Measurements from ENCODE around the gene BTLA. TPM values are rescaled to one million over a fixed set of nuclear protein-coding genes. Genes with fewer than 3 reads are reported as not detected.
"Not testable (repeated sequence)": the region's sequence is repeated elsewhere in the genome, so short reads cannot be mapped to it uniquely, and the experiment has no call there.

BTLA gene, protein sequence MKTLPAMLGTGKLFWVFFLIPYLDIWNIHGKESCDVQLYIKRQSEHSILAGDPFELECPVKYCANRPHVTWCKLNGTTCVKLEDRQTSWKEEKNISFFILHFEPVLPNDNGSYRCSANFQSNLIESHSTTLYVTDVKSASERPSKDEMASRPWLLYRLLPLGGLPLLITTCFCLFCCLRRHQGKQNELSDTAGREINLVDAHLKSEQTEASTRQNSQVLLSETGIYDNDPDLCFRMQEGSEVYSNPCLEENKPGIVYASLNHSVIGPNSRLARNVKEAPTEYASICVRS
- total RNA-seq = 0.45 TPM

- no peak for DNase-seq (ENCODE audit: low spot score)
- ATAC-seq = no peak
- intact Hi-C loops (cut with DNase I) = no loop called here
Observed at GRCh38 chr3:112498914-112499711, at the start of gene BTLA. Gene BTLA (minus strand): TSS chr3:112499472. CDS start chr3:112499358, 114 bp downstream.

GRCh38 chr3:112546216-112546759, 47.0 kb upstream of the BTLA start:
- intact Hi-C loops (cut with DNase I) = no loop called here
- ATAC-seq (no peak), DNase-seq (ENCODE audit: low spot score) (no peak)

DNA sequence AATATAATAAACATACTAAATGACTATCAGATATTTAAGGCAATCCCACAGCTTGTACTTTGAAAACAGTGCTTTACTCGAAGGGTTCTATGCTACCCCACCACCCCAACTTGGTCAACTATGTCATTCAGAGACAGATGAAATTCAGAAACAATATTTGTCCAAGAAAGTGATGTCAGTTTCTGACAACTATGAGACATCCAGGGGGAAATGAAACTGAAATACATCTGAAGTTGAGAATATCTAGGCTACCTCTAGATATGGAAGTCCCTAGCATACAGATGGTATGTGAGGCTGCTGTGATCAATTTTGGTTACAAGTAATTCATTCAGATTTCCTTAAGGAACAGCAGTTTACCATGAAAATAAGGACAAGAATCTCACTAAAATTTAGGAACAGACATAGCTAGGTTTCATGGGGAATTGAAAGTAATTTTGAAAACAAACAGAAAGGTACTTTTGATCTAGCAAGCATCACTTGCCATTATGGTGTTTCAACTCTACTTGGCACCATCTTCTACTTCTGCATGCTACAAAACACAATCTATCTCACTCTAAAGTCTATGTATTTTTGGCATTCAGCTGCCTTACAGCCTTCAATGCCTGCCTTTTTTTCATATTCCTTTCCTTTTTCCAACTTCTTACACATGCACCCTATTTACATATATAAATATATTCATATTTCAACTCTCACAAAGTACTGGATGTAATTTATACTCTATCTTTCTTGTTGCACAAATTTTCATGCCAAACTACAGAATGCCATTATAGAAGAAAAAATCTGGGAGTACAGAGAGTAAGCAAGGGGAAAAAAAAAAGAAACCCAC, 40.8 kb upstream of the BTLA start:
- intact Hi-C loops (cut with DNase I) = no loop called here
- ATAC-seq = no peak
- no peak for DNase-seq (ENCODE audit: low spot score)

GRCh38 chr3:112531358-112531781, 32.1 kb upstream of the BTLA start:
- ATAC-seq = peak; percentile 49
- intact Hi-C loops (cut with DNase I) = no loop called here

GRCh38 chr3:112530573-112530972, 31.3 kb upstream of the BTLA start:
- intact Hi-C loops (cut with DNase I) = no loop called here
- ATAC-seq (no peak), DNase-seq (ENCODE audit: low spot score) (no peak)

More at GRCh38 chr3:112531358-112531781, 32.1 kb upstream of the BTLA start:
- DNase-seq (ENCODE audit: low spot score) = no peak

DNA sequence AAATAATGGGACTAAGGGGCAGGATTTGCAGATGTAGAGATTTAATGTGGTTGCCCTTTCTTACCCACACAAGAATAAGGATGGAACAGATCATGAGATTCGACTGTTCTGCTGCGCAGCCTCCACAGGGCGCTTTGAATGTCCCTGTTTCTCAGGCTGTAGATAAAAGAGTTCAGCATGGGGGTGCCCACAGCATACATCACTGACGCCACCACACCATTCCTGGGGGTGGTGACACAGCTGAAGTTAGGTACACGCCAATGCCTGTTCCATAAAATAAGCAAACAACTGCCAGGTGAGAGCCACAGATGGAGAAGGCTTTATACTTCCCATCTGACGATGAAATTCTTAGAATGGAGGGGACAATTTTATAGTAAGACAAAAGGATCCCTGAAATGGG, 24.9 kb upstream of the BTLA start:
- not testable (repeated sequence) for ATAC-seq; DNase-seq (ENCODE audit: low spot score)
- intact Hi-C loops (cut with DNase I) = loop anchor here (5.0 to 10.0 kb wide), 2 partner anchors 199 to 232 kb away; partner anchors contain the start of gene SLC9C1

- intact Hi-C loops (cut with DNase I) = loop anchor here (5.0 to 10.0 kb wide), 2 partner anchors 195 to 227 kb away; partner anchors contain the start of gene SLC9C1
- ATAC-seq (peak; percentile 85), DNase-seq (ENCODE audit: low spot score) (no peak)
Observed at GRCh38 chr3:112519424-112520001, 20.2 kb upstream of the BTLA start.

- intact Hi-C loops (cut with DNase I); ATAC-seq; DNase-seq (ENCODE audit: low spot score): not testable (repeated sequence)
Observed at GRCh38 chr3:112518970-112519369, 19.7 kb upstream of the BTLA start.

DNA sequence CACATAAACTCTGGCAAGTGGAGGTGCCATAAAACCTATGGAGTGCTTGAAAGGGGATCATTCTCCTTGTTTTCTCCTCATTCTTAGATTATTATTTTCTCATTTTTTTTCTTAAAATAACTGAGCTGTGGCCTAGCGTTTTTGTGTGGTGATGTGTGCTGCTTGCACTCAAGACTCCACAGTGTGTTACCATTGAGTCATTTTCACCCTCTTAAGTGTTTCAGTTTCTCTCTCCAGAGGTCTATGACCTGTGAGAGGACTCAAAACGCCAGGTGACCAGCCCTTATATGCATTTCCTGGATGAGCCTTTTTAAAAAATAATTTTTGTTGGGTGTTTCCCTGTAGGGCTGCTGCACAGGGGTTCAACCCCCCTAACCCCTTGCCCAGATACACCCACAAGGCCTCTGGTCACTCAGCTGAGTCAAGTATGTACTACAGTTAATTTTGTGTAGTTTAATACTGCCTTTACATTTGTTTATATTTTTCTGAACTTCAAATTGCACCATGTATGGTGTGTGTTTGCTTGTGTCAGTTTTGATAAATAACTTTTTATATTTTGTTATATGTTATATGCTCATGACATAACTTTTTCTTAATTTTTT, 15.4 kb upstream of the BTLA start:
- no peak for DNase-seq (ENCODE audit: low spot score)
- intact Hi-C loops (cut with DNase I) = no loop called here
- no peak for ATAC-seq

DNA sequence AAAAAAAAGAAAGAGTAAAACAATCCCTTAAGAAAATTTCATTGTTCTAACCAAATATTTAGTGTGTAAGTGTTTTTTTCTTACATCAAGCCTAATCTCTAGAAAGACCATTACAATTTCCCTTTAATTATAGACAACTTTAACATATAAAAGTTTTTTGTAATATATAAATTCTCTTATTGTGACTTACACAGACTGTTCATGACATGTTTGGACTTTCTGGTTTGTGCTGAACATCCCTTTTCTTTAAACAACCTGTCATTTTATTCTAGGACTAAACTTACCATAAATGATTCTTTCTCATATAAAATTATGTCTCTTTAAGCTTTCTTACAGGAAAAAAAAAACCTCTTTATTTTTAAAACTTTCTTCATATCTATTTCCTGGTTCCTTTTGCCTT, 13.0 kb upstream of the BTLA start:
- intact Hi-C loops (cut with DNase I) = no loop called here
- ATAC-seq (no peak), DNase-seq (ENCODE audit: low spot score) (no peak)

DNA sequence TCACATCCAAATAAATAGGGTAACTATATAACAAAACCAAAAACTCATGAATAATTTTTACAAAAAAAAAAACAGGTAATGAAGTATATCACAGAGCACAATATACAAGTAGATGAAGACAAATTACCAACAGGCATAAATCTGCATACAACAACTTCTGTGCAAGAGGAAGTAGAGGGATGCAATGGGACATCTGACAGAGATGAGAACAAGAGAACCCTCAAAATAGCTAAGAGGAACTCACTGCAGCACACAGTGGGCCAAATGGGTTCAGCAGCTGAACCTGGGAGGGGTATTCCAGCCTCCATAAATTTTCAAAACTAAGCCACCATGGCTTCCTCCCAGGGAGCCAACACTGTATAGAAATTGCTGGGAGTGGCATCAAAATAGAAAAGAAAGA, 9.6 kb upstream of the BTLA start:
- DNase-seq (ENCODE audit: low spot score) (no peak), ATAC-seq (no peak)
- intact Hi-C loops (cut with DNase I) = no loop called here

GRCh38 chr3:112508261-112508660, 9.0 kb upstream of the BTLA start:
- intact Hi-C loops (cut with DNase I) = no loop called here
- ATAC-seq = no peak
- no peak for DNase-seq (ENCODE audit: low spot score)

DNA sequence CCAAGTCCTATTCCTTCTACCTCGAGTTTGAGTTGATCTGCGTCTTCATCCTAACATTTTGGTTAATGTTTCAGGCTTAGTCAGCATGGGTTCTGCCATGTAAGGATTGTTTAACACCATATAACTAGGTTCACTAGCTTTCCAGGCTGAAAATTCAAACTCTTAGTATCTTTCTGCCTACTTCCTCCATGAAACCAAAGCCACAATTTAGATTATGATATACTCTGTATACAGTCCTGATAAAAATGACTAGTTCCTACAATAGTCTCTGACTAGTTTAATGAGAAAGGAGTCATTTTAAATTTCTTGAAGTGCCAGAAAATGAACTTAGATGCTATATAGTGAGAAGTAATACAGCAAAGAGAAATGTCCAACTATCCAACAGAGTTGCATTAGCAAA, 6.6 kb upstream of the BTLA start:
- intact Hi-C loops (cut with DNase I) = no loop called here
- ATAC-seq (no peak), DNase-seq (ENCODE audit: low spot score) (no peak)

DNA sequence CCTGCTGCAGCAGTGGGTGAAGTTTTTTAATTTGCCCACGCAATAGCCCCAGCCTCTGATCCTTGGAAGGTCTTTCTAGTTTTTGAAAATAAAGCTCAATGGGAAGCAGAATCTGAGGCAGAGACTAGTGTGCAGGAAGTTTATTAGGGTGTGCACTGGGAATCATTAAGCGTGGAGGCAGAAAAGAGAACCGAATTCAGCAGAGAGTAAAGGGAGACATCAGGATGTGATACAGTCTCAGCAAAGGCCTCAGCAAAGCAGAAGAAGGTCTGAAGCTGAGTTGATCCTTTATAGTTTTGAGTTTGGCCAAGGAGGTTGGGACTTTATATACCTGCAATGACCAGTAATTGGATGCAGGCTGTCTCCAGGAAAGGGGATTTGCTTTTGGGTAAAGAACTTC, 4.9 kb upstream of the BTLA start:
- DNase-seq (ENCODE audit: low spot score) (no peak), ATAC-seq (no peak)
- intact Hi-C loops (cut with DNase I) = no loop called here

- ATAC-seq (no peak), DNase-seq (ENCODE audit: low spot score) (no peak)
- intact Hi-C loops (cut with DNase I) = no loop called here
Observed at GRCh38 chr3:112503304-112503972, 4.2 kb upstream of the BTLA start.

DNA sequence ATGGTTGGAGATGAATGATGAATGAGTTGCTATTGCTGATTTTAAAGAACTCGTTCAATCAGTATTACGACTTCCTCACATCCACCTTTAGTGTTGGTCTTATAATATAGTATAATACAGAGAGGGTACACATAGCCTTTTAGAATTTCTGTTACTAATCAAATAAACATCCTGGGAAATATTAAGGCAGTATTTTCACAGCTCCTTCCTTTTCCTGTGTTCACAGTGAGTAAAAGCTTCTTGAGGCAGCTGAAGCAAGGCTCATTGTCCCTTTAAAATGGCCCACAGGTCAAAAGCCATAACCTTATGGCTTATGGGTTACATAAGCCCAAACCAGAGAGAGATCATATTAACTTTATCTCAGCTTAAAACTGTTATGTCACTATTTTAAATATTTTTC, 1.3 kb upstream of the BTLA start:
- no peak for ATAC-seq
- DNase-seq (ENCODE audit: low spot score) = no peak
- intact Hi-C loops (cut with DNase I) = no loop called here

GRCh38 chr3:112497897-112498548, 1.2 kb downstream of the BTLA start:
- no peak for DNase-seq (ENCODE audit: low spot score)
- no peak for ATAC-seq
- intact Hi-C loops (cut with DNase I) = no loop called here

All from sciatic nerve (tissue), 2 donors.